ENCODE results near the gene TTLL3. TPM values are rescaled to one million over a fixed set of nuclear protein-coding genes. Genes with fewer than 3 reads are reported as not detected.
"Not testable (repeated sequence)": the region's sequence is repeated elsewhere in the genome, so short reads cannot be mapped to it uniquely, and the experiment has no call there.

TTLL3 gene
- total RNA-seq, 2 experiments from 2014 or later, result 51.1 to 55.3 TPM

DNA sequence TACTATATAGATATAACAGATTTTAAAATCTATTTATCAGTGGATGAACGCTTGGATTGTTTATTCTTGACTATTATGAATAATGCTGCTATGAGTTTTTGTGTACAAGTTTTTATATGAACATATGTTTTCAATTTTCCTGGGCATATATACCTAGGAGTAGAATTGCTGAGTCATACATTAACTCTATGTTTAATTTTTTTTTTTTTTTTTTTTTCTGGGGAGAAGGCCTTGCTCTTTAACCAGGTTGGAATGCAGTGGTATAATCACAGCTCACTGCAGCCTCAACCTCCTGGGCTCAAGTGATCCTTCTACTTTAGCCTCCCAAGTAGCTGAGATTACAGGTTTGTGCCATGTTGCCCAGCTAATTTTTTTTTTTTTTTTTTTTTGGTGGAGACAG lies 60.9 kb downstream of the TTLL3 start:
- Mint-ChIP-seq H3K27me3 (no peaks in the 10 kb centered on the region), H3K27ac (no peak overlapping the region), H3K9me3 (no peaks in the 10 kb centered on the region), H3K4me3 (no peak overlapping the region), H3K4me1 (no peaks in the 10 kb centered on the region), H3K36me3 (ENCODE audit: low read depth) (no peaks in the 10 kb centered on the region)
- ChIA-PET POLR2A (interaction anchor here (0.5 kb wide), 1 partner anchor 260 kb away, joined by 3 read pairs; no protein-coding TSS in a partner anchor), CTCF (interaction anchor here (1.0 to 1.2 kb wide), 3 partner anchors 9 to 20 kb away, joined by 3 to 4 read pairs (median 3); partner anchors contain the start of genes CIDEC and JAGN1)
- no peak for DNase-seq

DNA sequence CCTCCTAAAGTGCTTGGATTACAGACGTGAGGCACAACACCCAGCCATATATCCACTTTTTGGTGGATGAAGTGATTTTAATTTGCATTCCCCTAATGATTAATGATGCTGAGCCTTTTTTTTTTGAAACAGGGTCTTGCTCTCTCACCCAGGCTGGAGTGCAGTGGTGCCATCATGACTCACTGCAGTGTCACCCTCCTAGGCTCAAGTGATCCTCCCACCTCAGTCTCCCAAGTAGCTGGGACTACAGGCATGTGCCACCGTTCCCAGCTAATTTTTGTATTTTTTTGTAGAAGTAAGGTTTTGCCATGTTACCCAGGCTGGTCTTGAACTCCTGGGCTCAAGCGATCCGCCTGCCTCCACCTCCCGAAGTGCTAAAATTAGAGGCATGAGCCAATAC lies 62.0 kb downstream of the TTLL3 start:
- H3K27ac Mint-ChIP-seq; H3K36me3 Mint-ChIP-seq (ENCODE audit: low read depth); H3K4me1 Mint-ChIP-seq; CTCF ChIA-PET; H3K4me3 Mint-ChIP-seq; POLR2A ChIA-PET; H3K9me3 Mint-ChIP-seq; DNase-seq; H3K27me3 Mint-ChIP-seq: not testable (repeated sequence)

DNA sequence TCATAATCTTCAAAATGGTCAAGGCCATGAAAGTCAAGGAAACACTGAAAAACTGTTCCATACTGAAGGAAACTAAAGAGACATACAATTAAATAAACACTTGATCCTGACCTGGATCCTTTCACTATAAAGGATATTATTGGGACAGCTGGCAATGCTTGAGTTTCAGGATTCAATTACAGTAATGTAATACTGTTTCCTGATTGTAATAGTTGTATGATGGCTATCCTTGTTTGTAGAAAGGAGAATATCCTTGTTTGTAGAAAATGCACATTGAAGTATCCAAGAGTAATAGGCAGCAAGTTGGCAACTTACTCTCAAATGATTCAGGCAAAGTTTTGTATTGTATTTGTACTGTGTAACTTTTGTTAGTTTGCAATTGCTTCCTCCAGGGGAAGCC lies 65.4 kb downstream of the TTLL3 start:
- Mint-ChIP-seq H3K9me3 (no peaks in the 10 kb centered on the region), H3K4me3 (no peak overlapping the region), H3K4me1 (no peaks in the 10 kb centered on the region), H3K27me3 (peaks cover 4% of the 10 kb centered on the region), H3K36me3 (ENCODE audit: low read depth) (no peaks in the 10 kb centered on the region), H3K27ac (no peak overlapping the region)
- DNase-seq, result no peak
- CTCF ChIA-PET, result interaction anchor here (1.2 kb wide), 1 partner anchor 27 kb away, joined by 3 read pairs; the partner anchor contains the start of gene IL17RE
- POLR2A ChIA-PET, result no interaction called here

DNA sequence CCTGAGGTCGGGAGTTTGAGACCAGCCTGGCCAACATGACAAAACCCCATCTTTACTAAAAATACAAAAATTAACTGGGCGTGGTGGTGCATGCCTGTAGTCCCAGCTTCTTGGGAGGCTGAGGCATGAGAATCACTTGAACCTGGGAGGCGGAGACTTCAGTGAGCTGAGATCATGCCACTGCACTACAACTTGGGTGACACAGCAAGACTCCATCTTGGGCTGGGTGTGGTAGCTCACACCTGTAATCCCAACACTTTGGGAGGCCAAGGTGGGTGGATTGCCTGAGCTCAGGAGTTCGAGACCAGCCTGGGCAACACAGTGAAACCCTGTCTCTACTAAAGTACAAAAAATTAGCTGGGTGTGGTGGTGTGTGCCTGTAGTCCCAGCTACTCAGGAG lies 66.2 kb downstream of the TTLL3 start:
- CTCF ChIA-PET; POLR2A ChIA-PET; H3K4me3 Mint-ChIP-seq; DNase-seq; H3K36me3 Mint-ChIP-seq (ENCODE audit: low read depth); H3K27ac Mint-ChIP-seq; H3K9me3 Mint-ChIP-seq; H3K4me1 Mint-ChIP-seq; H3K27me3 Mint-ChIP-seq: not testable (repeated sequence)

DNA sequence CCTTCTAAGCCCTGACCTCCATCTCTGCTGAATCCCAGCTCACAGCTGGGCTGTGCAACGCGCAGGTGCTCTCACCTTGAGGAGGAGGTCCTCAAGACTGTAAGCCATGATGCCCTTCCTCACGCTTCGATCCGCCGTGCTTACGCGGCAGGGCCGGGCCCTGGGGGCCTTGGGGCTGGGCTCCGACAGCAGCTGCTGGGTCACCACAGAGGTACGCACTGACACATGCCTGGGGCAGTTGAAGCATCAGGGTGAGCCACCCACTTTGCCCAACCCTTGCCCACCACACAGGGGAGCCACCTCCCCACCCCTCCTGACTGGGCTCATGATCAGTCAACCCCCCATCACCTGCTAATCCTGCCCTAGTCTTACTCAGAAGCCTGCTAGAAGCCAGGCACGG lies 66.9 kb downstream of the TTLL3 start:
- ChIA-PET POLR2A (no interaction called here), CTCF (no interaction called here)
- no peak for DNase-seq
- Mint-ChIP-seq H3K4me3 (no peak overlapping the region), H3K36me3 (ENCODE audit: low read depth) (no peaks in the 10 kb centered on the region), H3K27ac (no peak overlapping the region), H3K27me3 (peaks cover 4% of the 10 kb centered on the region), H3K4me1 (no peaks in the 10 kb centered on the region), H3K9me3 (no peaks in the 10 kb centered on the region)

DNA sequence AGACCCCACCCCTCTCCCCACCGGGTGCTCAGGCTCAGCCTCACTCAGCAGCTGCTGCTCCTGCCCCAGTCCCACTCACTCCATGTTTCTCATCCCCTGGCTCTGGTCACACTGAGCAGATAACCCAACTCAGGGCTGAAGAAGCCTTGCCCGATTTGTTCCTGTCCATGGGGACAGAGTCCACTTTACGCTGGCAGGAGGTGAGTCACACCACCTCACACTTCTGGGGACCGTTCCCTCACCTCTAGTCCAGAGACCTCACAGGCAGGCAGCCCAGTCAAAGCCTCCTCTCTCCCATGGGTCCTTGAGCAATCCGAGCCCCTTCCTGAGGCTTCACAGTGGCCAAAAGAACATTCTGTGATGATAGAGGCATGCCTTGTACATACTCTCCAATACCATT lies 68.6 kb downstream of the TTLL3 start:
- Mint-ChIP-seq H3K4me1 (no peaks in the 10 kb centered on the region), H3K27me3 (peaks cover 4% of the 10 kb centered on the region), H3K9me3 (no peaks in the 10 kb centered on the region), H3K4me3 (no peak overlapping the region), H3K36me3 (ENCODE audit: low read depth) (no peaks in the 10 kb centered on the region), H3K27ac (no peak overlapping the region)
- POLR2A ChIA-PET, result no interaction called here
- DNase-seq, result no peak
- CTCF ChIA-PET, result interaction anchor here (0.7 to 0.8 kb wide), 2 partner anchors 12 to 23 kb away, joined by 3 read pairs; no protein-coding TSS in a partner anchor

DNA sequence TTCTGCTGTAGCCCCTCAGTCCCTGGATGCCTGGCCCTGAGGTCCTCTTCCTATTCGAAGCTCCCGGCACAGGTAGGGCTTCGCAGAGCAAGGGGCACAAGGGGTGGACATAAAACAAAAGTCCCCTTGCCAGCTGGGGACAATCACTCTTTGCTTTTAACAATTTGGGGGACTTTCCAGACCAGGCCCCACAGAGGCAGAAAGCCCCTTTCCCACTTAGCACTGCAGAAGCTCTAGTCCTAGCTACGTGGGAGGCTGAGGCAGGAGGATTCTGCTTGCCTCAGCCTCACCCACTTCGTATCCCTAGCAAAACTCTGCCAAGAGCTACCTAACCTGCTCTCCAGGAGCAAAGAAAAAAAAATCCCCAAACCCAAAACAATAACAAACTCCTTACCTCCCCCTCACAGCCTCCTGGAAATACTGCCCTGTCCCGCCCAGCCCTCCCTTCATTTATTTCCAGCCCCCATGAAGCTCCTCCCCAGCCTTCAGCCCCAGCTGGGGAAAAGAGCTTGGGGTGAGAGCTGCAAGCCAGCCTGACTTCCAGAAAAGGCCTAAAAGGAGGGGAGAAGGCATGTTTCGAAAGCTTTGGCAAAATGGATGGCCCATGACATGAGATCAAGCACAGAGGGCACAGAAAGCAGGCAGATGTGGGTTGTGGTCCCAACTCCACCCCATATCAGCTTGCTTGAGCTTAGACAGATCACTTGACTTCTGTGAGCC lies 69.9 kb downstream of the TTLL3 start, which contains the start of gene CIDEC:
Gene CIDEC (minus strand): TSS at position 424 of the 720 bp plus-strand sequence. CDS start 1,767 bp downstream, outside the sequence.
- ChIA-PET POLR2A (interaction anchor here (0.7 kb wide), 1 partner anchor 22 kb away, joined by 3 read pairs; no protein-coding TSS in a partner anchor), CTCF (interaction anchor here (0.8 kb wide), 1 partner anchor 9 kb away, joined by 3 read pairs; no protein-coding TSS in a partner anchor)
- no peaks in the 10 kb centered on the region for H3K4me1 Mint-ChIP-seq
- peaks cover 6% of the 10 kb centered on the region for H3K27me3 Mint-ChIP-seq
- no peaks in the 10 kb centered on the region for H3K9me3 Mint-ChIP-seq
- no peak within 1 kb of the TSS for H3K27ac Mint-ChIP-seq
- H3K36me3 Mint-ChIP-seq (ENCODE audit: low read depth), result no peaks in the 10 kb centered on the region
- no peak within 1 kb of the TSS for H3K4me3 Mint-ChIP-seq
- DNase-seq, result no peak

DNA sequence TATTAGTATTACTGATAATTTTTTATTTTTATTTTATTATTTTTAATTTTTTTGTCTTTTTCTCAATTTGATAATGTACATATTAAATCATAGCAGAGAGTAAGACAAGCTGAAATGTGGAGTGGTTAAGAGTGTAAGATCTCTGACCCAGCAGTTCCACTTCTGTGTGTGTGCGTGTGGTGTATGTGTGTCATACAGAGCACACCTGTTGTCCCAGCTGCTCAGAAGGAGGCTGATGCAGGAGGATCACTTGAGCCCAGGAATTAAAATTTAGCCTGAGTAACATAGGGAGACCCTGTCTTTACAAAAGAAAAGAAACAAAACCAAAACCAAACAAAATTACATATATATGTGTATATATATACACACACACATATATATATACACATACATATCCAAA lies 71.4 kb downstream of the TTLL3 start:
- POLR2A ChIA-PET, result no interaction called here
- Mint-ChIP-seq H3K9me3 (no peaks in the 10 kb centered on the region), H3K27me3 (peaks cover 6% of the 10 kb centered on the region), H3K27ac (no peak overlapping the region), H3K4me1 (no peaks in the 10 kb centered on the region), H3K4me3 (no peak overlapping the region), H3K36me3 (ENCODE audit: low read depth) (no peaks in the 10 kb centered on the region)
- CTCF ChIA-PET, result no interaction called here
- DNase-seq, result no peak

DNA sequence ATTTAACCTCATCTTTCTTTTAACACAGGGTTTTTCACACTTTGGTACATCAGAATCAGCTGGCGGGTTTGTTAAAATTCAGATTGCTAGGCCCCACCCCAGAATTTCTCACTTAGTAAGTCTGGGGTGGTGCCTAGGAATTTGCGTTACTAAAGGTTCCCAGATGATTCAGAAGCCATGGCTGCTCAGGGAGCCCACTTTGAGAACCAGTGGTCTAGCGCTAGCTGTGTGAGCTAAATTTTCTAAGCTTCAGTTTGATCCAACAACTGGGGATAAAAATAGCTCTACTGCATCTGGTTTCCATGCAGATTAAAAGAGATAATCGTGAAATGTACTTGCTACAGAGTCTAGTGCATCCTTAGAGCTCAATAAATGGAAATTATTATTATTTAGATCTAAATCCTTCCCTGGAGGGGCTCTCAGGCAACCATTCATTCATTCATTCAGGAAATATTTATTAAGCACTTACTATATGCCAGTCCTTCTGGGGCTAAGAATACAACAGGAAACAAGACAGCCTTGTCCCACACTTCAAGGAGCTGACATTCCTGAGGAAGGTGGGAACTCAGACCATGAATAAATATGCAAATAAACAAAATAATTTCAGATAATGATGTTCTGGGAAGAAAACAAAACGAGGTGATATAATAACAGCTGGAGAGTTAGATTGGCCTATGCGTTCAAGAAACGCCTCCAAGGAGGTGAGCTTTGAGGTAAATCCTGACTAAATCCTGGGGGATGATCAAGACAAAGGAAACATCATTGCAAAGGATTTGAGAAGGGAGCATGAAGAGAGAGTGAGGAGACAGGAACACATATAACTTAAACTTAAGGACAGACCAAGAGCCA lies 73.9 kb downstream of the TTLL3 start:
- DNase-seq, result no peak
- ChIA-PET CTCF (interaction anchor here (0.6 to 1.4 kb wide), 6 partner anchors 10 to 48 kb away, joined by 3 read pairs; partner anchors contain the start of gene IL17RE), POLR2A (no interaction called here)
- Mint-ChIP-seq H3K27ac (no peak overlapping the region), H3K9me3 (no peaks in the 10 kb centered on the region), H3K4me3 (no peak overlapping the region), H3K4me1 (peaks cover under 1% of the 10 kb centered on the region), H3K36me3 (ENCODE audit: low read depth) (no peaks in the 10 kb centered on the region), H3K27me3 (peaks cover 2% of the 10 kb centered on the region)

DNA sequence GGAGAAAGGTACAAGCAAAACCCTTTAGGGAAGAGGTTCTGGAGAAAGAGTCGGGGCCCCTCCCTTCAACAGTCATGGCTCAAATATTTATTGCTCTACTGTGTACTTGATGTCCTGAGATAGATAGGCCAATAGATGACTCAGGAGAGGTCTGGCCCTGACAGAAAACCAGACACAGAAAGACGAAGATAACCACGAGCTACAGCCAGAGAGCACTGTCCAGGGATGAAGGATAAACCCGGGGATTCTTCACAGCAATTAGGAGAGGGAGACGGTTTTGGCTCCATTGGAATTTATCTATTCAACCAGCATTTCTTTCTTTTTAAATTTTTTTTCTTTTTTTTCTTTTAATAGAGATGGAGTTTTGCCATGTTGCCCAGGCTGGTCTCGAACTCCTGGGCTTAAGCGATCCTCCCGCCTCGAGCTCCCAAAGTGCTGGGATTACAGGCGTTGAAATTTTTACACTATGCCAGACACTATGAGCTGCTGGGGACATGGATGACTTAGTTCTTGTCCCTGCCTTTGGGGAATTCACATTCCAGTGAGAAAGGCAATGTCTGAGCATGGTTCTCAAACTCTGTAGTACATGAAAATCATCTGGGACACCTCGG lies 74.6 kb downstream of the TTLL3 start:
- no peak overlapping the region for H3K4me3 Mint-ChIP-seq
- CTCF ChIA-PET, result interaction anchor here (0.6 to 1.4 kb wide), 4 partner anchors 10 to 310 kb away, joined by 3 read pairs; no protein-coding TSS in a partner anchor
- POLR2A ChIA-PET, result no interaction called here

More for the DNA sequence above, 74.6 kb downstream of the TTLL3 start:
- DNase-seq, result no peak
- no peaks in the 10 kb centered on the region for H3K9me3 Mint-ChIP-seq
- no peaks in the 10 kb centered on the region for H3K36me3 Mint-ChIP-seq (ENCODE audit: low read depth)
- peaks cover 7% of the 10 kb centered on the region for H3K4me1 Mint-ChIP-seq
- H3K27me3 Mint-ChIP-seq, result peaks cover 2% of the 10 kb centered on the region
- no peak overlapping the region for H3K27ac Mint-ChIP-seq

Data from activated CD4-positive, alpha-beta T cell treated with anti-CD3 and anti-CD28 coated beads, Interleukin-2, amount 10 ng/mL, durations not matched to agents 7 days and 5 days (primary cell).